Thymus (tissue), 11 donors: ENCODE data around the gene ZNG1A. TPM values are rescaled to one million over a fixed set of nuclear protein-coding genes. Genes with fewer than 3 reads are reported as not detected.
"Not testable (repeated sequence)": the region's sequence is repeated elsewhere in the genome, so short reads cannot be mapped to it uniquely, and the experiment has no call there.

ENCODE experiments used
- DNase-seq, 9 donors: peaks; one replicate each; pipeline ENCODE4 v3.0.0-alpha.2; 2013; ENCODE audit warnings: low spot score in 9 of 9, low read depth in 6 of 9, missing footprints in 1 of 9
- H3K27ac ChIP-seq, 2 donors: one replicate each; pipeline ENCODE4 v1.5.1; 2013; ENCODE audit warnings: control low read depth in 1 of 2, low read depth in 1 of 2, low read length in 1 of 2, mild to moderate bottlenecking in 1 of 2, moderate library complexity in 1 of 2
- H3K27me3 ChIP-seq, 2 donors: one replicate each; pipeline ENCODE4 v1.5.1; 2013; ENCODE audit warnings: low read length in 1 of 2; ENCODE audit not compliant: control insufficient read depth in 2 of 2, insufficient read depth in 1 of 2
- H3K36me3 ChIP-seq, 2 donors: one replicate each; pipeline ENCODE4 v1.5.1; 2013; ENCODE audit warnings: low read length in 1 of 2, mild to moderate bottlenecking in 1 of 2, moderate library complexity in 1 of 2; ENCODE audit not compliant: control insufficient read depth in 2 of 2, insufficient read depth in 2 of 2
- H3K4me1 ChIP-seq, 2 donors: one replicate each; pipeline ENCODE4 v1.5.1; 2013; ENCODE audit warnings: low read length in 2 of 2; ENCODE audit not compliant: control insufficient read depth in 2 of 2, insufficient read depth in 2 of 2
- H3K4me3 ChIP-seq, 2 donors: one replicate each; pipeline ENCODE4 v1.5.1; 2013; ENCODE audit warnings: low read length in 2 of 2, control low read depth in 1 of 2, mild to moderate bottlenecking in 1 of 2
- H3K9me3 ChIP-seq, 2 donors: one replicate each; pipeline ENCODE4 v1.5.1; 2013; ENCODE audit warnings: low read length in 1 of 2, mild to moderate bottlenecking in 1 of 2; ENCODE audit not compliant: control insufficient read depth in 2 of 2, insufficient read depth in 1 of 2
- WGBS: extraction: QIAGEN DNeasy Blood & Tissue Kit; methylation state at CpG from one replicate; pipeline ENCODE4 v1.1.7; 2013; 5-methylcytosine and 5-hydroxymethylcytosine counted together
- polyA plus RNA-seq: library from polyadenylated mRNA; stranded (reverse); fragments of 200-250 nt; gene quantifications from one replicate; pipeline ENCODE4 v1.2.3, GENCODE V29; 2013
- total RNA-seq: library from RNA; stranded (reverse); fragments of 120-200 nt; gene quantifications from one replicate; pipeline ENCODE4 v1.2.4, GENCODE V29; 2013
- donor health status: healthy.

The ZNG1A gene
- total and polyA plus RNA-seq, 2 donors: 36.2 to 58.4 TPM

DNA sequence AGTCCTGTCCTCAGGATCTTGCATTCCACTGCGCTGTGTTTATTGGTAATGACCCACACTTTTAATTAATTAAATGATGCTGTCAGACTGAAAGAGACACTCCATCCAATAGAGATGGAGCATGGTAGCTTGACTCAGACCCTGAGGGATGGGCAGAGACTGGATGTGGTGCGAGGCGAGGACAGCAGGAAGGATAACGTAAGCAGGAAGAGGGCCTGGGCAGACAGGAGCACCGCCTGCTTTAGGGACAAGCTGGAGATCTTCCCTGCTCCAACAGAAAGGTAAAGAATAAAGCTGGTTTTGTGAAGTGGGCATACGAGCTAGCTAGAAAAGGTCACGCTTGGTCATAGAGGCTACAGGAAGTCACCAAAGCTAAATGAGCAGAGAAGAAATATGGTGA, 32.2 kb upstream of the ZNG1A start:
- Histone ChIP-seq H3K4me3 (no peak overlapping the region), H3K27me3 (peaks cover 4 to 22% of the 10 kb centered on the region in 2 donors), H3K36me3 (no peaks in the 10 kb centered on the region), H3K27ac (no peak overlapping the region), H3K9me3 (no peaks in the 10 kb centered on the region), H3K4me1 (peaks cover 5 to 9% of the 10 kb centered on the region in 2 donors)
- 95% methylated on average over 7 of the region's 7 CpGs for WGBS
- DNase-seq: no peak

DNA sequence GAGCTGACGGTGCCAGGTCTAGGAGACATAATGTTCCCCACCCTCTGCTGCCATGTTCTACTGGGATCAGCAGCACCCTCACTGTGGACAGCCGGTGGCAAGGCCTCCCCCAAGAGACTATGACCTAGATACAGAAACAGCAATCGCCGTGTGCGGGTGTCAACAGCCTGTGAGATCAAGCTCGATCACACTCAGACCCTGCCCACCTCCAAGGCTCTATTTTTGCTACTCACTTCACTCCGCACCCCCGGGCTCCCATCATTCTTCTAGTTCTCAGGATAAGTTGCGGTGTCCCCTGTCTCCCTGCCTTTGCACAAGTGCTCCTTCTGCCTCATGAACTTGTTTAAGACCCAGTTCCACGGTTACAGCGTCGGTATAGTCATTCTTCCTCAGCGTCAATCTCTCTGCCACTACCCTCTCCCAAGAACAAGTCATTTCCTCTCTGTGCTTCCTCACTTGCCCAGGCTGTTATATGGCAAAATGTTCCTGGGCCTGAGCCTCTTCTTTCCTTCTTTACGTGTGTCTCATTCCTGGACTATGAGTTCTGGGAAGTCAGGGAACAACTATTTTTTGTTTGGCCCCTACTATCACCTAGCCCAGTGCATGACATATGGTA, 30.4 kb upstream of the ZNG1A start:
- H3K27ac ChIP-seq: no peak overlapping the region
- H3K9me3 ChIP-seq: no peaks in the 10 kb centered on the region
- DNase-seq: no peak
- peaks cover 4 to 6% of the 10 kb centered on the region in 2 donors for H3K27me3 ChIP-seq
- no peak overlapping the region for H3K4me3 ChIP-seq
- no peaks in the 10 kb centered on the region for H3K36me3 ChIP-seq
- 79% methylated on average over 14 of the region's 14 CpGs for WGBS
- no peaks in the 10 kb centered on the region for H3K4me1 ChIP-seq

GRCh38 chr9:206481-206880, 27.6 kb upstream of the ZNG1A start:
- WGBS: 98% methylated on average over 1 of the region's 1 CpG

DNA sequence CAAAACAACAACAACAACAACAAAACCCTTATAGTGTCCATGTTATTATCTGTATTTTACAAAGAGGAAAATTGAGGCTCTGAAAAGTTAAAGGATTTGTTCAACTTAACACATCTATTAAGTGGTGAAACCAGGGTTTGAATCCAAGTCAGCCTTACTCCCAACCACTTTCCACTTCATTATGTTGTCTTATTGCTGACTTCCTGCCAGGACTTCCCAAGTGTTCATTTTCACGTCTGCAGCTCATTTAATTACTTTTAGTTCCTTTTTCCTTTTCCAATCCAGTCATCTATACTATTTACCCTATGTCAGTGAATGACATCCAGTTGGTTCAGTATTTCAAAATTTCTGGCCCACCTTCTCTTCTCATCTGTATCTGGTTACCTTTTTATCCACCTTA, 20.7 kb upstream of the ZNG1A start:
- not testable (repeated sequence) for DNase-seq, H3K27me3 ChIP-seq, H3K4me3 ChIP-seq, H3K27ac ChIP-seq, H3K36me3 ChIP-seq, H3K9me3 ChIP-seq, H3K4me1 ChIP-seq
- 53% methylated on average over 1 of the region's 1 CpG for WGBS

More at GRCh38 chr9:206481-206880, 27.6 kb upstream of the ZNG1A start:
- Histone ChIP-seq H3K4me1 (no peaks in the 10 kb centered on the region), H3K36me3 (no peaks in the 10 kb centered on the region), H3K9me3 (no peaks in the 10 kb centered on the region), H3K27ac (no peak overlapping the region), H3K4me3 (no peak overlapping the region), H3K27me3 (no peaks in the 10 kb centered on the region)
- no peak for DNase-seq

GRCh38 chr9:178140-178825, 573 bp downstream of the ZNG1A start:
- not testable (repeated sequence) for H3K9me3 ChIP-seq, H3K4me1 ChIP-seq, H3K36me3 ChIP-seq, H3K27me3 ChIP-seq
- 8% methylated on average over 18 of the region's 23 CpGs for WGBS
- H3K27ac ChIP-seq: peak overlapping the region in 1 of 2 donors; percentile 1
- peak overlapping the region in 1 of 2 donors; percentile 32 for H3K4me3 ChIP-seq
- DNase-seq: peak in 2 of 9 donors; percentile 0

DNA sequence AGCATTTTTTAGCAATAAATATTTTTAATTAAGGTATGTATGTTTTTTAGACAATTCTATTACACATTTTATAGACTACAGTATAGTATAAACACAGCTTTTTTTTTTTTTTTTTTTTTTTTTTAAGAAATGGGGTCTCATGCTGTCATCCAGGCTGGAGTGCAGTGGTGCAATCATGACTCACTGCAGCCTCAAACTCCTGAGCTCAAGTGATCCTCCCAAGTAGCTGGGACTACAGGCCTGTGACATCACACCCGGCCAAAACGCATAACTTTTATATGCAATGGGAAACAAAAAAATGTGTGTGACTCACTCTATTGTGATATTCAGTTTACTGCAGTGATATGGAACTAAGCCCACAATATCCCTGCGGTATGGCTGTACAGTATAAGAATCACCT, 9.1 kb downstream of the ZNG1A start:
- not testable (repeated sequence) for H3K27ac ChIP-seq, H3K27me3 ChIP-seq, DNase-seq, H3K36me3 ChIP-seq, H3K4me3 ChIP-seq, H3K9me3 ChIP-seq, H3K4me1 ChIP-seq
- WGBS: no CpG with 5 or more reads among the region's 3 CpGs

GRCh38 chr9:159871-160270, 19.0 kb downstream of the ZNG1A start:
- not testable (repeated sequence) for H3K9me3 ChIP-seq, H3K27me3 ChIP-seq, H3K36me3 ChIP-seq, H3K4me3 ChIP-seq, H3K4me1 ChIP-seq, DNase-seq, H3K27ac ChIP-seq
- 97% methylated on average over 1 of the region's 1 CpG for WGBS

- H3K4me3 ChIP-seq, H3K27ac ChIP-seq, H3K4me1 ChIP-seq, DNase-seq, H3K9me3 ChIP-seq, H3K36me3 ChIP-seq, H3K27me3 ChIP-seq: not testable (repeated sequence)
Measured at GRCh38 chr9:151173-151572, 27.7 kb downstream of the ZNG1A start.

- not testable (repeated sequence) for H3K4me1 ChIP-seq, H3K27me3 ChIP-seq, DNase-seq, H3K4me3 ChIP-seq, H3K9me3 ChIP-seq, H3K36me3 ChIP-seq, H3K27ac ChIP-seq
- 96% methylated on average over 17 of the region's 17 CpGs for WGBS
Measured at GRCh38 chr9:139880-140279, 39.0 kb downstream of the ZNG1A start.
